ENCODE data around the gene TRAK2. TPM values are rescaled to one million over a fixed set of nuclear protein-coding genes. Genes with fewer than 3 reads are reported as not detected.

TRAK2 gene
- total and polyA plus RNA-seq, 2 experiments from 2014 or later, result 9.2 to 26.7 TPM

DNA sequence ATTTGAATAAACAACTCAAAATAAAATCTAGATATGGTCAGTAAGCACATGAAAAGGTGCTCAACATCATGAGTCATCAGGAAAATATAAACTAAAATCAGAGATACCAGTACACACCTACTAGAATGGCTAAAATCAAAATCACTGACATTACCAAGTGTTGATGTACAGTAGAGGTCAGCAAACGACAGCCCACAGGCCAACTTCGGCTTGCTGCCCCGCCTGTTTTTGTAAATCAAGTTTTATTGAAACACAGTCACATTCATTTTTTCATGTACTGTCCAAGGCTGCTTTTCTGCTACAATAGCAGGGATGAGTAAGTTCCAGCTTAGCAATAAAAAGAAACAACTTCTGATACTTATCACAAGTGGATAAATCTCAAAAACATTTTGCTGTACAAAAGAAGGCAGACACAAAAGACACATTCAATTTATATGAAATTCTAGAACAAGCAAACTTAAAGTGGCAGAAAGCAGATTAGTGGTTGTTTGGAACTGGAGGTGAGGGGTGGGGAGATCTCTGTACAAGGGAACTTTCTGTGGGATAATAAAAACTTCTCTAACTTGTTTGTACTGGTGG lies 32.1 kb downstream of the TRAK2 start:
- Histone ChIP-seq H3K4me2 (no peak overlapping the region), H3K27me3 (no peaks in the 10 kb centered on the region), H2AFZ (no peak overlapping the region), H3K9me3 (ENCODE audit: low read depth) (no peaks in the 10 kb centered on the region), H3K4me1 (ENCODE audit: insufficient read depth) (peaks cover 2% of the 10 kb centered on the region), H3K36me3 (replicated peaks; ENCODE audit: insufficient read depth, low read depth) (no peaks in the 10 kb centered on the region), H3K79me2 (peaks cover 53% of the 10 kb centered on the region), H3K27ac (no peak overlapping the region), H4K20me1 (ENCODE audit: insufficient read depth, poor library complexity, severe bottlenecking) (peaks cover 5% of the 10 kb centered on the region), H3K9me2 (replicated peaks; ENCODE audit: insufficient read depth) (no peaks in the 10 kb centered on the region), H3K4me3 (no peak overlapping the region)
- DNase-seq (ENCODE audit: low spot score), result peak; percentile 10
- 68% methylated on average over 3 of the region's 3 CpGs for WGBS (ENCODE audit: low lambda C conversion rate, missing lambda C conversion rate)
- TF ChIP-seq EZH2 (IDR thresholded peaks at IDR 0.05; ENCODE audit: borderline replicate concordance) (no peak), EZH2phosphoT487 (IDR thresholded peaks at IDR 0.05; ENCODE audit: low read depth, severe bottlenecking, unreplicated experiment) (no peak)
- TF ChIP-seq, protein P1, sequence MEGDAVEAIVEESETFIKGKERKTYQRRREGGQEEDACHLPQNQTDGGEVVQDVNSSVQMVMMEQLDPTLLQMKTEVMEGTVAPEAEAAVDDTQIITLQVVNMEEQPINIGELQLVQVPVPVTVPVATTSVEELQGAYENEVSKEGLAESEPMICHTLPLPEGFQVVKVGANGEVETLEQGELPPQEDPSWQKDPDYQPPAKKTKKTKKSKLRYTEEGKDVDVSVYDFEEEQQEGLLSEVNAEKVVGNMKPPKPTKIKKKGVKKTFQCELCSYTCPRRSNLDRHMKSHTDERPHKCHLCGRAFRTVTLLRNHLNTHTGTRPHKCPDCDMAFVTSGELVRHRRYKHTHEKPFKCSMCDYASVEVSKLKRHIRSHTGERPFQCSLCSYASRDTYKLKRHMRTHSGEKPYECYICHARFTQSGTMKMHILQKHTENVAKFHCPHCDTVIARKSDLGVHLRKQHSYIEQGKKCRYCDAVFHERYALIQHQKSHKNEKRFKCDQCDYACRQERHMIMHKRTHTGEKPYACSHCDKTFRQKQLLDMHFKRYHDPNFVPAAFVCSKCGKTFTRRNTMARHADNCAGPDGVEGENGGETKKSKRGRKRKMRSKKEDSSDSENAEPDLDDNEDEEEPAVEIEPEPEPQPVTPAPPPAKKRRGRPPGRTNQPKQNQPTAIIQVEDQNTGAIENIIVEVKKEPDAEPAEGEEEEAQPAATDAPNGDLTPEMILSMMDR (IDR thresholded peaks at IDR 0.05; ENCODE audit: poor library complexity), result no peak

DNA sequence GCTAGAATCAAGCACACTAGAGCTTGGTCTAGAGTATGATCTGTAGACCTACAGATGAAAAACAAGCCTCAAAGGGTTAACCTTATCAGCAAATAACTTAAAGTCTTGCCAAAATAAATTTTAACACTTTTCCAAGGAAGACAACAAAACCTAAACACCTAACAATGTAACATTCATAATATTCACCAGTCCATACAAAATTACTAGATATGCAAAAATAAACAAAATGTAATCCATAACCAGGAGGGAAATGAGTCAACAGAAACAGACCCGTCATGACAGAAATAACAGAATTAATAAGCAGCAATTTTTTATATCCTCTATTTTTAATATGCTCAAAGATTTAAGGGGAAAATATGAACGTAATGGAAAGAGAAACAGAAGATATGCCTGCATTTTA lies 36.1 kb downstream of the TRAK2 start:
- Histone ChIP-seq H2AFZ (no peak overlapping the region), H3K4me2 (no peak overlapping the region)

DNA sequence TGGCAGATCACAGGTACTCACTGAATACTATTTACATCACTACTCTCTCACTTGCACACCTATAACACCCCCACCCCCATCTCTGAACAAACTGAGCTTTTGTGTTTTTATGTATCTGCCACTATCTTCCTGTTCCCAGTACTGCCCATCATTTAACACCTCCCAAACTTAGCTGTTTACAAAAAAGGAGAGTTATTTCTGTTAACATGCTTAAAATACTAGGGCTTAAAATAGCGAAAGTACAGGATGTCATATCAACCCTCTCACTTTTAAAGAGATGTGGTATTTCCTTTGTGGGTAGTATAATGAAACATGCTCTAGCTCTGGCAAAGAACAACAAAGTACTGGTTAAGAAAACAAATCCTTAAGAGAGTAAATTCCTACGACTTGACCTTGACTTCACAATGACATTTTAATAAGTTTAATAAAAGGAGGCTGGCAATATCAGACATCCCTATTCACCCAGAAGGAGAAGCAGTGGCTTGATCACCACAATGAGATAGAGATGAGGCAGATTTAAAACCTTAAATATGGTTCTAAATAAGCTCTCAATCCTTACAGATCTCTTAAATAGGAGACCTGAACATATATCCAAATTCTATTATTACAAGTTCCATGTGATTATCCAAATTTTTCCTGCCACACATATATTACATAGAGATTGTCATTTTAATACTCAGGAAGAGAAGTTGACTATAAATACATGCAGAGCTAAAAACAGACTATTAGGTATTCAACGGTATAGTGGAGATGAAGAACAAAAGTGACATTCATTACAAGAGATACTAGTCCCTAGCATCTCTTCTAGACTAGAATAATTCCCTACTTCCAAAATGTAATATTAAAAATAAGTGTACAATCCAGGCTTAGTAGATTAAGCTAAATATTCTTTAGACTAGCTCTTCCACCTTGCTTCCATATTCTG lies 36.9 kb downstream of the TRAK2 start:
- Histone ChIP-seq H3K9me2 (replicated peaks; ENCODE audit: insufficient read depth) (no peaks in the 10 kb centered on the region), H4K20me1 (ENCODE audit: insufficient read depth, poor library complexity, severe bottlenecking) (no peaks in the 10 kb centered on the region), H3K4me3 (no peak overlapping the region), H3K4me2 (no peak overlapping the region), H3K27me3 (no peaks in the 10 kb centered on the region), H3K4me1 (ENCODE audit: insufficient read depth) (peaks cover 4% of the 10 kb centered on the region), H3K79me2 (peaks cover 55% of the 10 kb centered on the region), H3K36me3 (replicated peaks; ENCODE audit: insufficient read depth, low read depth) (no peaks in the 10 kb centered on the region), H3K27ac (no peak overlapping the region), H2AFZ (no peak overlapping the region), H3K9me3 (ENCODE audit: low read depth) (no peaks in the 10 kb centered on the region)
- 51% methylated on average over 3 of the region's 3 CpGs for WGBS (ENCODE audit: low lambda C conversion rate, missing lambda C conversion rate)
- no peak for TF ChIP-seq EZH2 (IDR thresholded peaks at IDR 0.05; ENCODE audit: borderline replicate concordance)
- no peak for TF ChIP-seq EZH2phosphoT487 (IDR thresholded peaks at IDR 0.05; ENCODE audit: low read depth, severe bottlenecking, unreplicated experiment)
- no peak for DNase-seq (ENCODE audit: low spot score)

More for the DNA sequence above, 36.1 kb downstream of the TRAK2 start:
- Histone ChIP-seq H3K27me3 (no peaks in the 10 kb centered on the region), H3K79me2 (peaks cover 54% of the 10 kb centered on the region), H3K36me3 (replicated peaks; ENCODE audit: insufficient read depth, low read depth) (no peaks in the 10 kb centered on the region), H3K4me3 (no peak overlapping the region), H3K4me1 (ENCODE audit: insufficient read depth) (peaks cover 4% of the 10 kb centered on the region), H3K9me3 (ENCODE audit: low read depth) (no peaks in the 10 kb centered on the region), H4K20me1 (ENCODE audit: insufficient read depth, poor library complexity, severe bottlenecking) (no peaks in the 10 kb centered on the region), H3K27ac (no peak overlapping the region), H3K9me2 (replicated peaks; ENCODE audit: insufficient read depth) (no peaks in the 10 kb centered on the region)
- DNase-seq (ENCODE audit: low spot score), result no peak
- TF ChIP-seq EZH2phosphoT487 (IDR thresholded peaks at IDR 0.05; ENCODE audit: low read depth, severe bottlenecking, unreplicated experiment), result no peak
- TF ChIP-seq EZH2 (IDR thresholded peaks at IDR 0.05; ENCODE audit: borderline replicate concordance), result no peak
- TF ChIP-seq, protein P1 (IDR thresholded peaks at IDR 0.05; ENCODE audit: poor library complexity), result no peak
- 73% methylated on average over 2 of the region's 2 CpGs for WGBS (ENCODE audit: low lambda C conversion rate, missing lambda C conversion rate)

DNA sequence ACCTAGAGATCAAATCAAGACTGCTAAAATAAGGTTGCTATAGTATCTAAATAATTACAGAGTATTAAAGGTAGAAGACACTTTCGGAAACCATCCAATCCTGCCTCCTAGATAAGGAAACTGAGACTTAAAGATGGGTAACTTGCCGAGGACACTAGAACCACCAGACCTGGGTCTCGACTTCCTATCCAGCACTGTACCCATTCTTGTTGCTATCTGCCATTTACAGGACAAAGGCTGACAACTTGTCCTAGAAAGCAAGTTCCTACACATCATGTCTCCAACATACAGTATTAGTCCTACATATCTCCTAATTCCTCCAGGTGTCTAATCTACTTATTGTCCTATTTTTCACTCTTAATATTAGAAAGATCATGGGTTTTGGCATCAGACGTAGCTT lies 37.7 kb downstream of the TRAK2 start:
- no peak overlapping the region for H3K4me2 ChIP-seq
- H2AFZ ChIP-seq, result no peak overlapping the region
- H3K79me2 ChIP-seq, result peaks cover 55% of the 10 kb centered on the region

More for the DNA sequence above, 37.7 kb downstream of the TRAK2 start:
- H4K20me1 ChIP-seq (ENCODE audit: insufficient read depth, poor library complexity, severe bottlenecking), result no peaks in the 10 kb centered on the region
- TF ChIP-seq EZH2 (IDR thresholded peaks at IDR 0.05; ENCODE audit: borderline replicate concordance), result no peak
- TF ChIP-seq, protein P1 (IDR thresholded peaks at IDR 0.05; ENCODE audit: poor library complexity), result no peak
- no peak for TF ChIP-seq EZH2phosphoT487 (IDR thresholded peaks at IDR 0.05; ENCODE audit: low read depth, severe bottlenecking, unreplicated experiment)
- H3K4me1 ChIP-seq (ENCODE audit: insufficient read depth), result peaks cover 4% of the 10 kb centered on the region
- H3K27me3 ChIP-seq, result no peaks in the 10 kb centered on the region
- H3K27ac ChIP-seq, result no peak overlapping the region
- no peak overlapping the region for H3K4me3 ChIP-seq
- no peaks in the 10 kb centered on the region for H3K36me3 ChIP-seq (replicated peaks; ENCODE audit: insufficient read depth, low read depth)
- no peak for DNase-seq (ENCODE audit: low spot score)
- H3K9me3 ChIP-seq (ENCODE audit: low read depth), result no peaks in the 10 kb centered on the region
- WGBS (ENCODE audit: low lambda C conversion rate, missing lambda C conversion rate), result 72% methylated on average over 4 of the region's 4 CpGs
- no peaks in the 10 kb centered on the region for H3K9me2 ChIP-seq (replicated peaks; ENCODE audit: insufficient read depth)

All from hepatocyte (in vitro differentiated cells).